Hematopoietic multipotent progenitor cell (in vitro differentiated cells): ENCODE data around the gene TFIP11. TPM values are rescaled to one million over a fixed set of nuclear protein-coding genes. Genes with fewer than 3 reads are reported as not detected.

Experiments
- DNase-seq, 3 donors: peaks; one replicate each; pipeline ENCODE4 v3.0.0-alpha.2; 2011 to 2015; ENCODE audit warnings: low read depth in 2 of 3, low spot score in 2 of 3
- total RNA-seq: library from RNA; depleted of rRNA; stranded (reverse); fragments of >200 nt; gene quantifications from one replicate; pipeline ENCODE4 v1.2.3, GENCODE V29; 2012

TFIP11 gene
- total RNA-seq, 1 donor, result 33.7 TPM

DNA sequence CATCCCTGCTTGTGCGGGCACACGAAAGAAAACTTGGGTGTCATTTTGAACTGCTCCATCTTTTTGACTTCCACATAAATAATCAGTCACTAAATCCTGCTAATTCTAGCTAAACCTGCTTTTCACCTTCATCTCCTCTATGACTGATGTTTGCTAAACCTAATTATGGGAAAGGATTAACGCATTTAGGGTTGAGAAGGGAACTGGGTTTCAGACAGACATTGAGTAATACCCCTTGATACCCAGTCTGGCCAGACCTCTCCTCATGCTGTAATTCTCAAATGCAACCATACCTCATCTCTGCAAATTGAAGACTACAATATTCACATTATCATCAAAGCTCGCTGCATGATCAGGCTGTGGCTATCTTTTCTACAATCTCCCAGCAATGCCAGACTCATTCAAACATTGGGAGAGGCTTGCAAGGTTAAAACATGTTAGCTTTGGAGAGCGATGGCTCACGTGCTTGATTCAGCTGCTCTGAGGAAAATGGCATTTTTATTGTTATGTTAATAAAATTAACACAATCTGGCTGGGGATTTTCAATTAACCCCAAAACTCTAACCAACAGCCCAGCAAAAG is 31.1 kb downstream of the TFIP11 start:
- DNase-seq, result no peak

- DNase-seq, result no peak
Observed at GRCh38 chr22:26480611-26480932, 31.7 kb downstream of the TFIP11 start.

GRCh38 chr22:26479792-26480610 is 32.3 kb downstream of the TFIP11 start:
- DNase-seq, result peak in 2 of 3 donors; percentile 41 to 59

GRCh38 chr22:26479043-26479791 is 33.1 kb downstream of the TFIP11 start:
- DNase-seq, result peak in 2 of 3 donors; percentile 64 to 82

- DNase-seq, result no peak
Observed at GRCh38 chr22:26477341-26477731, 34.9 kb downstream of the TFIP11 start.

DNA sequence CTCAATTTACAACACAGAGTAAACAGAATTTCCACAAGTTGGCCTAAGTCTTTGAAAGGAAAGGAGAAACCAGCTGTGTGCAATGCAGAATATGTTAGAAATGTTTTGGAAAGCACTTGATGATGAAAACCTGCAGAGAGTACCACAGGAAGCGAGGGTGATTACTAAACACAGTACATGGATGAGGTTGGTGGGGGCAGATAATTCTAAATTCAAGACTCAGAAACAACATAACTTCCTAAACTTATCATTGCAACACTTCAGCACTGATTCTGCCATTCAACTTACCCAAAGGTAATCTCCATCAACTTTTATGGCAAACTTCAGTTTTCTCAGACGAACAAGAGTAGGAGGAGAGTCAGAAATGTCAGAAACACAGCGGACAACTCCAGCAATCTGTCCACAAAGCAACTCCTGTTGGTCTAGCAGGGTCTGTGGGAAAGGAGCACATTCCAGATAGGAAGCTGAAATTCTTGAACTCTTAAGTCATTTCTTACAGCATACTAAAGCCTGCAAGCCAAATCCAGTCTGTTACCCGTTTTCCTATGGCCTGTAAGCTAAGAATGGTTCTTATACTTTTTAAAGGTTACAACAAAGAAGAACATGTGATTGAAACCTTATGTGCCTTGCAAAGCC is 35.5 kb downstream of the TFIP11 start:
- DNase-seq, result no peak

DNA sequence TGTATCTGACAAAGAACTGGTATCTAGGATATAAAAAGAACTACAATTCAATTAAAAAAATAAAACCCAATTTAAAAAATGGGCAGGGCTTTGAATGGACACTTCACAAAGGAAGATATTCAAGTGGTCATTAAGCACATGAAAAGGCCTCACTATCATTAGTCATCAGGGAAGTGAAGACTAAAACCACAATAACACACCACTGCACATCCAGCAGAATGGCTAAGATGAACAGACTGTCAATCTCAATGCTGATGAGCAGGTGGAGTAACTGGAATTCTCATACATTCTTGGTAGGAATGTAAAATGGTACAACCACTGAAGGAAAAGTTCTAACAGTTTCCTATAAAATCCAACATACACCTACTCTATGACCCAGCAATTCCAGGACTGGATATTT is 37.6 kb downstream of the TFIP11 start:
- DNase-seq, result no peak

DNA sequence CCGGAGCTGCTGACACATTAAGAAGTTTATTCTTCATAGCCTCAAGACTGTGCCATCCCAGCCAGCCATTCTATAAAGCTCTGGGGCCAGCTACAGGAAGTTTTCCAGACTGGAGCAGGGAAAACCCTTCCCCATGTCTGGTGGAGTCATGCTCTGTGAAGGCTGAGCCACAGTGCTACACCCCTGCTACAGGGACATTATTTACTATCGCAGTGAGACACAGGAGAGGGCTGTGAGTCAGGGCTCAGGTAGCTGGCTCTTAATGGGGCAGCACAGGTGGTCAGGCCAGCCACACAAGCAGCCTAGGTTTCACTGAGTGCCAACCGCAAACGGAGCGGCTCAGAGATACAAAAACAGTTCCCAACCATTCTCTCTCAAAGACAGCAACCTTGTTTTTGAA is 40.8 kb downstream of the TFIP11 start:
- no peak for DNase-seq

- DNase-seq, result no peak
Observed at GRCh38 chr22:26470807-26471206, 41.5 kb downstream of the TFIP11 start.

- no peak for DNase-seq
Observed at GRCh38 chr22:26466196-26466595, 46.1 kb downstream of the TFIP11 start.

- DNase-seq, result no peak
Observed at GRCh38 chr22:26464312-26464711, 48.0 kb downstream of the TFIP11 start.

GRCh38 chr22:26463688-26464087 is 48.6 kb downstream of the TFIP11 start:
- no peak for DNase-seq

DNA sequence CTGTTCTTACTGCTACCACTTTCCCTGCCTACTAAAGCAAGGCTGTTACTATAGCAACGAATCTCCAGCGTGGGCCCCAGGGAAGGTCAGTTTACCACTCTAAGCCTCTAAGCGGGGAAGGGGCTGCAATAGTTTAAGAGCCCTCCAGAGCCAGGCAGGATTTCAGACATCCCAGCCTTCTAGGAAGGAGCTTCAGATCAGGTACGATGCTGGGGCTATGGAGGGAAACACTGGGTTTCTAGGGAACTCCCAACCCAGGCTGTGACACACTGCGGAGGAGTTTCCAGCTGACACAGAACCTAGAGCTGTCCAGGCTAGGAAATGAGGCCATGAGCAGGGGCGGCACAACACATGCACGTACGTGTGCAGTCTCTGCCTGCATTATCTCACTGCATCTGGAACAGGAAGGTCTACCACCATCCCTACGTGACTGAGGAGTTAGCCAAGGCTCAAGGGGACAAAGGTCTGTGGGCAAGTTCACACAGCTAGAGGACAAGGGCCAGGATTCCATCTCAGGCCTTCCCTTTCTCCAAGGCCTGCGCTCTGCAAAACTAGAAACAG is 49.1 kb downstream of the TFIP11 start:
- DNase-seq, result no peak

DNA sequence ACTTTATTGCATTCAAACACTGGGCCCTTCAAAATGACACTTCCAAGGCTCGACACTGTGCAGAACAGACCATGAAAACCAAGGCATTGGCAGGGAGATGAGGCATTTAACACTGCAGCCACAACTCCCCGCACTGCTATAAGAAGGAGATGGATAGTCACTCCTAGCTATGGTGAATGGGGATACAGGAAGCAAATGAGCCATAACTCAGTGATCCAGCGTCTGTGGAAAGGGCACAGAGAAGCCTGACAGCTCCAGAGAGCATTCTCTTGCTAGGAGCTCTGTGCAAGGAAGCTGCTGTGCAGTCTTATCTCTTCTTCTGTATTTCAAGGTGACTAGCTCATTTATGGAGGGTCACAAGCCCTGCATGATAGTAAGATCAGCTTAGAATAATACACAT is 49.6 kb downstream of the TFIP11 start:
- no peak for DNase-seq

DNA sequence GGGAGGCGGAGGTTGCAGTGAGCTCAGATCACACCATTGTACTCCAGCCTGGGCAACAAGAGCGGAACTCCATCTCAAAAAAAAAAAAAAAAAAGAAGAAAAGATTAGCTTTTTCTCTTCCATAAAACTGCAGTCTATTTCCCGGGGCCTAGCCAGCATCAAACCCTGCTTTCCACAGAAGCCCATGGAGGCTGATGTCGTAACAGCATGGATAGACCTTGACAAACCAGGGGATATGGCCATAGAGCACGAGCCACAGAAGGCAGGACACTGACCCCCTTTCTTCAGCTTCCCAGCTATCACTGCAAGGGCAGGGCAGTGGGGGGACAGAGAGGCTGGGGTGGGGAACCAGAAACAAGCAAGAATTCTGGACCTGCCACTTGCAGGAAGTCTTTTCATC is 50.2 kb downstream of the TFIP11 start:
- no peak for DNase-seq

GRCh38 chr22:26461188-26461810 is 51.0 kb downstream of the TFIP11 start:
- DNase-seq, result peak in 1 of 3 donors; percentile 34

- DNase-seq, result no peak
Observed at GRCh38 chr22:26460202-26460601, 52.1 kb downstream of the TFIP11 start.

DNA sequence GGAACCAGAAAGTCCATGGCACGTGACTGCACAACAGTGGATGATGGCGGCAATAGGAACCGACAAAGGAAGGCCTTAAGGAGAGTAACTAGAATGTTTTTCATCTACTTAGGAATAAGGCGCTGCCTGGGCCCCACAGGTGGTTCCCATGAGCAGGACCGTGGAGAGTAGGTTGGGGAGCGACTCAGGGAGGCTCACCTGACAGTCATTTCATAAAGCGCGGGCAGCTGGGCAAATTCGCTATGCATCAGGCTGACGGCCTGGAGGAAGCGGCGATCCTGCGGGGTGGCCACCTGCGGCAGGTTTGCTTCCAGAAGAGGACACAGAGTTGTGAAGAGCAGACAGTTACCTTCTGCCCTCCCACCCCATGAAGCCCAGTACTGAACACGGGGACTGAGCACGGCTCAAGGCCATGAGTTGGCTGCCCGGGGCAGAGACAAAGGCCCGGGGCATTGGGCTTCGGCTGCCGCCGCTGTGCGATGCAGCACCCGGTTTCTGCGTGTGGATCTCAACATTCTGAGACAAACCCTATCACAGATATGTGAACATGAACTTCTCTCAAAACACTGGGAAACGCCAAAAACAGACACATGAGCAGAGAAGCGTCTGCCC is 54.5 kb downstream of the TFIP11 start:
- DNase-seq, result no peak

DNA sequence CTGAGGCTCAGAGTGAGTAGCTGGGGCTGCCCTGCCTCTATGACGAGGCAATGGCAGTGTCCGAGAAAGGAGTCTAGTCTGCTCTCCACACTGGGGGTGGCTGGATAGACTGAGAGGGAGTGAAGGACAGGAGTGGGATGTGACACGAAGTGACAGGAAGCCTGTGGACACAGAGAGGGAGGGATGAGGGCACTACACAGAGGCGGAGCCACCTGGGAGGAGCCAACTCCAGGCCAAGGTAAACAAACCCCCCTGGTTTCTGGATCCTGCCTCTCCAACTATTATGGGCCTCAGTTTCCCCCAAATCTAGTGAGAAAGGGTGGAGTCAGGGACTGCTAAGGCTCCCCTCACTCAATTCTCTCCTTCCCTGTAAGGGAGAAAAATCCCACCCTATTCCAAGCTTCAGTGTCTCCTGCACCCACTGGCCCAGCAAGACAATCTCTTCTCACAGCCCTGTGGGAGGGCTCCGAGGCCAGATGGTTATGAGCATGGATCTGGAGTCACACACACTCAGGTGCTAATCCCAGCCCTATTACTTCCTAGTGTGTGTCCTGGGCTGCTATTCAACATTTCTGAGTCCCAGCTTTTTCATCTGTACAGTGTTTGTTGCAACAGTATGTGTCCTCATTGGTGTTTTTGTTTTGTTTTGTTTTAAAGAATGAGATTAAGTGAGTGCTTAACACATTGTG is 58.3 kb downstream of the TFIP11 start:
- no peak for DNase-seq

DNA sequence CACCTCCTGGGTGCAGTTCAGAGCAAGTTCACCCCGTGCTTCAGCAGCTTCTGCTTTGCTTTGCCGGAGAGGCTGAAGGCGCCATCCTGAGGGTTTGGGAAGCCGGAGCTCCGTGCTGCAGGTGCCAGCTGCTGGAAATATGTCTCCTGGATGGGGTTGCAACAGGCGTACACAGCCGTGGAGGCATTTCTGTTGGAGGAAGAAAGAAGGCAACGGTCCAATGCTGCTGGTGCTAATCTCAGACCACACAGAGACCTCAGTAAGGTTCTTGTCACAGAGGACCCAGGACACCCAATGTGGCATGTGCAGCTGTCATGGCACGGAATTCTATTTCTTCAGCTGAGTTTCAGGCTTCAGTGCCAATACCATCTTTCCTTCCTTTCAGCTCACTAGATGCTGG is 59.1 kb downstream of the TFIP11 start:
- no peak for DNase-seq
